Liver (tissue), 9 donors: ENCODE measurements around the gene TACR1. TPM values are rescaled to one million over a fixed set of nuclear protein-coding genes. Genes with fewer than 3 reads are reported as not detected.

Experiments used
- DNase-seq: peaks from one replicate; pipeline ENCODE4 v3.0.0-alpha.2; 2017; ENCODE audit warnings: low spot score
- H3K27ac ChIP-seq, 2 donors: one replicate each; pipeline ENCODE4 v1.7.0; 2013; ENCODE audit warnings: inconsistent platforms in 2 of 2, low read length in 2 of 2, control low read depth in 1 of 2, low read depth in 1 of 2, mild to moderate bottlenecking in 1 of 2
- H3K27me3 ChIP-seq, 4 donors: one replicate each; pipeline versions ENCODE4 v1.6.1 to v1.7.0; 2013; ENCODE audit warnings: low read length in 3 of 4, inconsistent platforms in 1 of 4, mild to moderate bottlenecking in 1 of 4, moderate library complexity in 1 of 4; ENCODE audit not compliant: control insufficient read depth in 4 of 4, insufficient read depth in 4 of 4
- H3K36me3 ChIP-seq, 4 donors: one replicate each; pipeline versions ENCODE4 v1.6.1 to v1.7.0; 2013; ENCODE audit warnings: low read length in 3 of 4, mild to moderate bottlenecking in 3 of 4, low read depth in 1 of 4, moderate library complexity in 1 of 4; ENCODE audit not compliant: control insufficient read depth in 4 of 4, insufficient read depth in 3 of 4
- H3K4me1 ChIP-seq, 4 donors: one replicate each; pipeline versions ENCODE4 v1.6.1 to v1.7.0; 2013; ENCODE audit warnings: low read length in 3 of 4, mild to moderate bottlenecking in 3 of 4, moderate library complexity in 1 of 4; ENCODE audit not compliant: control insufficient read depth in 4 of 4, insufficient read depth in 4 of 4
- H3K4me3 ChIP-seq, 3 donors: one replicate each; pipeline versions ENCODE4 v1.6.1 to v1.7.0; 2013; ENCODE audit warnings: low read length in 3 of 3, control low read depth in 1 of 3, low read depth in 1 of 3, mild to moderate bottlenecking in 1 of 3
- H3K9ac ChIP-seq, 2 donors: one replicate each; pipeline ENCODE4 v1.7.0; 2013; ENCODE audit warnings: low read length in 2 of 2, mild to moderate bottlenecking in 2 of 2, moderate library complexity in 2 of 2, control low read depth in 1 of 2, low read depth in 1 of 2
- H3K9me3 ChIP-seq, 4 donors: one replicate each; pipeline versions ENCODE4 v1.6.1 to v1.7.0; 2013; ENCODE audit warnings: low read length in 3 of 4; ENCODE audit not compliant: control insufficient read depth in 4 of 4
- ATF3 ChIP-seq: IDR thresholded peaks from 2 replicates; pipeline ENCODE4 v1.6.1; 2016; ENCODE audit warnings: antibody characterized with exemption
- CTCF ChIP-seq: fragments of 150-350 bp; IDR thresholded peaks from 2 replicates; pipeline ENCODE4 v1.5.1; 2017; ENCODE audit warnings: improper control_type of control experiment, low read depth, low read length; ENCODE audit not compliant: missing input control
- EGR1 ChIP-seq, 2 donors: IDR thresholded peaks; 2 replicates each; pipeline ENCODE4 v1.6.1; 2016 to 2018; ENCODE audit warnings: antibody characterized with exemption in 2 of 2, low read depth in 2 of 2
- FOXA1 ChIP-seq: IDR thresholded peaks from 2 replicates; pipeline ENCODE4 v1.6.1; 2016; ENCODE audit warnings: antibody characterized with exemption
- FOXA2 ChIP-seq: IDR thresholded peaks from 2 replicates; pipeline ENCODE4 v1.6.1; 2016; ENCODE audit warnings: antibody characterized with exemption
- HNF4A ChIP-seq, 2 donors: conservative IDR thresholded peaks; 2 replicates each; pipeline ENCODE4 v1.6.1; 2016; ENCODE audit warnings: antibody characterized with exemption in 2 of 2, mild to moderate bottlenecking in 2 of 2
- JUND ChIP-seq, 2 donors: IDR thresholded peaks; 2 replicates each; pipeline ENCODE4 v1.6.1; 2016; ENCODE audit warnings: antibody characterized with exemption in 2 of 2
- NR2F2 ChIP-seq: IDR thresholded peaks from 2 replicates; pipeline ENCODE4 v1.6.1; 2016; ENCODE audit warnings: antibody characterized with exemption
- RAD21 ChIP-seq, 2 donors: IDR thresholded peaks; 2 replicates each; pipeline ENCODE4 v1.6.1; 2016; ENCODE audit warnings: antibody characterized with exemption in 2 of 2, mild to moderate bottlenecking in 2 of 2
- REST ChIP-seq: IDR thresholded peaks from 2 replicates; pipeline ENCODE4 v1.6.1; 2016; ENCODE audit warnings: antibody characterized with exemption, mild to moderate bottlenecking
- SP1 ChIP-seq: IDR thresholded peaks from 2 replicates; pipeline ENCODE4 v1.6.1; 2018; ENCODE audit warnings: antibody characterized with exemption, mild to moderate bottlenecking
- TAF1 ChIP-seq: conservative IDR thresholded peaks from 2 replicates; pipeline ENCODE4 v1.6.1; 2016; ENCODE audit warnings: antibody characterized with exemption, mild to moderate bottlenecking
- ZBTB33 ChIP-seq: IDR thresholded peaks from 2 replicates; pipeline ENCODE4 v1.6.1; 2016; ENCODE audit warnings: antibody characterized with exemption
- WGBS: extraction: QIAGEN DNeasy Blood & Tissue Kit; methylation state at CpG from one replicate; pipeline ENCODE4 v1.1.7; 2013; 5-methylcytosine and 5-hydroxymethylcytosine counted together
- polyA plus RNA-seq, 2 donors: library from polyadenylated mRNA; stranded (reverse) in 1 of 2; unstranded in 1 of 2; fragments of 200-250 nt in 1 of 2; fragments of >200 nt in 1 of 2; fragmentation: Nextera tagmentation in 1 of 2; extraction: Ambion mirVana in 1 of 2; gene quantifications; one replicate each; pipeline versions ENCODE4 v1.2.1 to v1.2.3, GENCODE V29; 2013 to 2015
- total RNA-seq, 2 donors: library from RNA; depleted of rRNA; stranded (reverse); fragments of >200 nt; gene quantifications; one replicate each; pipeline ENCODE4 v1.2.3, GENCODE V29; 2014
- donor health status: healthy.
- donor health status: healthy.
- donor health status: healthy.
- donor health status: healthy.
- donor health status: healthy.

The TACR1 gene
- total and polyA plus RNA-seq, 4 donors: 0.02 to 0.84 (median 0.14) TPM; not detected in 1

GRCh38 chr2:75019790-75020189 lies 179.5 kb downstream of the TACR1 start:
- TF ChIP-seq TAF1 (no peak), EGR1 (IDR thresholded peaks at IDR 0.05; ENCODE audit: low read depth in 2 of 2) (no peak), FOXA1 (no peak), CTCF (no peak), NR2F2 (no peak), JUND (IDR thresholded peaks at IDR 0.05) (no peak), FOXA2 (no peak), ATF3 (no peak), REST (no peak), SP1 (no peak), HNF4A (conservative IDR thresholded peaks at IDR 0.05) (no peak), ZBTB33 (no peak), RAD21 (IDR thresholded peaks at IDR 0.05) (no peak)
- no peaks in the 10 kb centered on the region for H3K27me3 ChIP-seq
- H3K4me3 ChIP-seq: no peak overlapping the region
- H3K36me3 ChIP-seq: no peaks in the 10 kb centered on the region
- no peak for DNase-seq
- H3K4me1 ChIP-seq: no peaks in the 10 kb centered on the region
- H3K9ac ChIP-seq: no peak overlapping the region
- H3K27ac ChIP-seq: no peak overlapping the region
- WGBS: 79% methylated on average over 2 of the region's 2 CpGs
- no peaks in the 10 kb centered on the region for H3K9me3 ChIP-seq

- no peak overlapping the region for H3K9ac ChIP-seq
- no peak for DNase-seq
- TF ChIP-seq EGR1 (IDR thresholded peaks at IDR 0.05; ENCODE audit: low read depth in 2 of 2): no peak
- no peak overlapping the region for H3K4me3 ChIP-seq
- 84% methylated on average over 2 of the region's 2 CpGs for WGBS
- H3K9me3 ChIP-seq: no peaks in the 10 kb centered on the region
- no peaks in the 10 kb centered on the region for H3K27me3 ChIP-seq
- no peaks in the 10 kb centered on the region for H3K4me1 ChIP-seq
- H3K36me3 ChIP-seq: no peaks in the 10 kb centered on the region
- no peak overlapping the region for H3K27ac ChIP-seq
Observed at GRCh38 chr2:75018162-75018561, 181.2 kb downstream of the TACR1 start.
